Measurements from ENCODE around the gene SSTR3.
"Not testable (repeated sequence)": the region's sequence is repeated elsewhere in the genome, so short reads cannot be mapped to it uniquely, and the experiment has no call there.

The SSTR3 gene

GRCh38 chr22:37256075-37256726 is 43.9 kb upstream of the SSTR3 start:
- no peak overlapping the region for H3K4me3 ChIP-seq (ENCODE audit: low read depth, low read length)
- TF ChIP-seq CTCF (IDR thresholded peaks at IDR 0.05; ENCODE audit: low read depth, low read length) = no peak

- no peak overlapping the region for H3K4me3 ChIP-seq (ENCODE audit: low read depth, low read length)
- no peak for TF ChIP-seq CTCF (IDR thresholded peaks at IDR 0.05; ENCODE audit: low read depth, low read length)
Observed at GRCh38 chr22:37255558-37256006, 43.3 kb upstream of the SSTR3 start.

DNA sequence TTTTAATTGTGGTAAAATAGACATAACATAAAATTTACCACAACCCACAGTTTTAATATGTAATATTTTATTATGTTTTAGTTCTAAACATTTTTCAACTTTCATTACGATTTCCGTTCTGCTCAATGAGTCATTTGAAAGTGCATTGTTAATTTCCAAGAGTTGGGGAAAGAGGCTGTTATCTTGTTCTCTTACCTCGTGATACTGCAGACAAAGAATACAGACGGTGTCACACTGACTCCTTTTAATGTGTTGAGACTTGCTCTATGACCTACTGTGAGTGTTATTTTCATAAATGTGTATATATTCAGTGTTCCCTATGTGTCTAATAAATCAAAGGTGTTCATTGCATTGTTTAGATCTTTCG is 42.6 kb upstream of the SSTR3 start:
- no peak for TF ChIP-seq CTCF (IDR thresholded peaks at IDR 0.05; ENCODE audit: low read depth, low read length)
- no peak overlapping the region for H3K4me3 ChIP-seq (ENCODE audit: low read depth, low read length)

- no peak for TF ChIP-seq CTCF (IDR thresholded peaks at IDR 0.05; ENCODE audit: low read depth, low read length)
Observed at GRCh38 chr22:37254209-37254866, 42.1 kb upstream of the SSTR3 start.

GRCh38 chr22:37253126-37253660 is 40.9 kb upstream of the SSTR3 start:
- H3K4me3 ChIP-seq (ENCODE audit: low read depth, low read length) = no peak overlapping the region
- no peak for TF ChIP-seq CTCF (IDR thresholded peaks at IDR 0.05; ENCODE audit: low read depth, low read length)

More at GRCh38 chr22:37254209-37254866, 42.1 kb upstream of the SSTR3 start:
- no peak overlapping the region for H3K4me3 ChIP-seq (ENCODE audit: low read depth, low read length)

DNA sequence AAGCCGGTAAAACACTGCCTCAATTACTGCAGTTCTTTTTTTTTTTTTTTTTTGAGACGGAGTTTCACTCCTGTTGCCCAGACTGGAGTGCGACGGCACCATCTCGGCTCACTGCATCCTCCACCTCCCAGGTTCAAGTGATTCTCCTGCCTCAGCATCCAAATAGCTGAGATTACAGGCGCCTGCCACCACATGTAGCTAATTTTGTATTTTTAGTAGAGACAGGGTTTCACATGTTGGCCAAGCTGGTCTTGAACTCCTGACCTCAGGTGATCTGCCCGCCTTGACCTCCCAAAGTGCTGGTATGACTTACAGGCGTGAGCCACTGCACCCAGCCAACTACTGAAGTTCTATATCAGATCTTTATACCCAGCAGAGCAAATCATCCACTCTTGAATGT is 39.6 kb upstream of the SSTR3 start:
- H3K4me3 ChIP-seq (ENCODE audit: low read depth, low read length) = not testable (repeated sequence)

DNA sequence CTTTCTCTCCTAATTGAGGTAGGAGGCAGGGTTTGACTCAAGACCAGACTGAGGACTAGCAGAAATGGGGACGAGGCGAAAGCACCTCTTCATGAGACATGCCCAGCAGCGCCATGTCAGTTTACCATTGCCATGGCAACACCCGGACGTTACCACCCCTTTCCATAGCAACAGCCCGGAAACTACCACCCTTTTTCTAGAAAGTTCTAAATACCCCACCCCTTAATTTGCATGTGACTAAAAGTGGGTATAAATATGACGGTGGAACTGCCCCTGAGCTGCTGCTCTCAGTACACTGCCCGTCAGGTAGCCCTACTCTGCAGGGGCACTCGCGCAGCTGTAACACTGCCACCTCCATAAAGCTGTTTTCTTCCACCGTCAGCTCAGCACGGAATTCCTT is 37.7 kb upstream of the SSTR3 start:
- H3K4me3 ChIP-seq (ENCODE audit: low read depth, low read length) = no peak overlapping the region
- TF ChIP-seq CTCF (IDR thresholded peaks at IDR 0.05; ENCODE audit: low read depth, low read length) = no peak
